HG03558 (cell line): Measurements from ENCODE around the gene BACH1.
"Not testable (repeated sequence)": the region's sequence is repeated elsewhere in the genome, so short reads cannot be mapped to it uniquely, and the experiment has no call there.

Source experiments
- ATAC-seq: cut with Tn5 transposase; IDR thresholded peaks from one replicate; pipeline ENCODE4 v1.9.1; 2021; ENCODE audit warnings: moderate number of reproducible peaks; ENCODE audit not compliant: unreplicated experiment; ENCODE audit errors: extremely low read depth

Gene BACH1

GRCh38 chr21:29298348-29299045 lies at the start of gene BACH1:
Gene BACH1 (plus strand): TSS chr21:29298922. CDS start chr21:29321281, 22,359 bp downstream.
- ATAC-seq: no peak

GRCh38 chr21:29249289-29249688 lies 49.4 kb upstream of the BACH1 start:
- not testable (repeated sequence) for ATAC-seq

- ATAC-seq: no peak
These were observed 48.1 kb upstream of the BACH1 start for GRCh38 chr21:29250636-29251035.

GRCh38 chr21:29253861-29254260 lies 44.9 kb upstream of the BACH1 start:
- ATAC-seq: not testable (repeated sequence)

- ATAC-seq: no peak
These were observed 44.2 kb upstream of the BACH1 start for GRCh38 chr21:29254550-29254949.

- no peak for ATAC-seq
These were observed 42.4 kb upstream of the BACH1 start for GRCh38 chr21:29256126-29256910.

GRCh38 chr21:29257701-29258100 lies 41.0 kb upstream of the BACH1 start:
- no peak for ATAC-seq

GRCh38 chr21:29258626-29259338 lies 39.9 kb upstream of the BACH1 start:
- ATAC-seq: no peak

- no peak for ATAC-seq
These were observed 38.3 kb upstream of the BACH1 start for GRCh38 chr21:29260461-29260860.

- ATAC-seq: no peak
These were observed 36.9 kb upstream of the BACH1 start for GRCh38 chr21:29261555-29262540.

GRCh38 chr21:29264721-29265120 lies 34.0 kb upstream of the BACH1 start:
- no peak for ATAC-seq

- no peak for ATAC-seq
These were observed 32.8 kb upstream of the BACH1 start for GRCh38 chr21:29265690-29266479.

GRCh38 chr21:29267666-29268065 lies 31.1 kb upstream of the BACH1 start:
- ATAC-seq: no peak

GRCh38 chr21:29271927-29272333 lies 26.8 kb upstream of the BACH1 start:
- ATAC-seq: no peak

GRCh38 chr21:29277442-29277841 lies 21.3 kb upstream of the BACH1 start:
- no peak for ATAC-seq

- no peak for ATAC-seq
These were observed 19.2 kb upstream of the BACH1 start for GRCh38 chr21:29279558-29279957.

GRCh38 chr21:29281801-29282200 lies 16.9 kb upstream of the BACH1 start:
- not testable (repeated sequence) for ATAC-seq

- no peak for ATAC-seq
These were observed 11.3 kb upstream of the BACH1 start for GRCh38 chr21:29287383-29287782.

- no peak for ATAC-seq
These were observed 10.5 kb upstream of the BACH1 start for GRCh38 chr21:29288239-29288638.
